ENCODE data around the gene ZMYM1.

Gene ZMYM1

GRCh38 chr1:35151220-35151619, 72.0 kb downstream of the ZMYM1 start:
- no peak overlapping the region for H2BK120ac ChIP-seq (ENCODE audit: low read depth, low read length)
- no peak overlapping the region for H3K4ac ChIP-seq (ENCODE audit: low read depth, low read length)
- H2AK5ac ChIP-seq (ENCODE audit: low read length): no peak overlapping the region
- H3K79me1 ChIP-seq (ENCODE audit: low read length): no peaks in the 10 kb centered on the region
- H3K36me3 ChIP-seq (ENCODE audit: control insufficient read depth, insufficient read depth, low read length): no peaks in the 10 kb centered on the region
- no peaks in the 10 kb centered on the region for H3K27me3 ChIP-seq (ENCODE audit: insufficient read depth, low read length, poor library complexity)
- no peaks in the 10 kb centered on the region for H3K4me1 ChIP-seq (ENCODE audit: control insufficient read depth, low read depth, low read length)
- H2BK5ac ChIP-seq (ENCODE audit: low read length): no peak overlapping the region
- no peak overlapping the region for H2BK15ac ChIP-seq (replicated peaks; ENCODE audit: low read depth)
- H3K4me3 ChIP-seq (ENCODE audit: low read length): no peak overlapping the region
- no CpG with 5 or more reads among the region's 5 CpGs for WGBS (ENCODE audit: extremely low coverage, insufficient coverage, low lambda C conversion rate)
- no peak overlapping the region for H3K4me2 ChIP-seq (ENCODE audit: low read length)
- H3K56ac ChIP-seq (ENCODE audit: low read length): no peak overlapping the region
- no peak overlapping the region for H4K8ac ChIP-seq (ENCODE audit: low read depth, low read length)
- no peak overlapping the region for H3K27ac ChIP-seq (ENCODE audit: low read depth, low read length)
- H4K5ac ChIP-seq (ENCODE audit: low read length): no peak overlapping the region
- DNase-seq: no peak
- H3K23ac ChIP-seq (ENCODE audit: low read length): no peak overlapping the region
- no peak overlapping the region for H3K18ac ChIP-seq (ENCODE audit: low read length)
- no peaks in the 10 kb centered on the region for H3K79me2 ChIP-seq (ENCODE audit: control insufficient read depth, insufficient read depth, low read length)
- no peak overlapping the region for H3K9ac ChIP-seq (ENCODE audit: low read length)

DNA sequence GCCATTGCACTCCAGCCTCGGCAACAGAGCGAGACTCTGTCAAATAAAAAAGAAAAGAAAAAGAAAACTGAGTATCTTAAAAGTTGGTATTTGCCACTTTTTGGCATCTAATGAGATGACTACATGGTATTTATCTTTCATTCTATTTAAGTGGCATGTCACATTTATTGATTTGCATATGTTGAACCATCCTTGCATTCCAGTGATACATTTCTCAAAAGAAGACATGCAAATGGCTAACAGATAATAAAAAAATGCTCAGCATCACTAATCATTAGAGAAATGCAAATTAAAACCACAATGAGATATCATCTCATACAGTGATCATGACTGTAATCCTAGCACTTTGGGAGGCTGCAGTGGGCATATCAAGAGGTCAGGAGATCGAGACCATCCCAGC, 85.7 kb downstream of the ZMYM1 start:
- H3K36me3 ChIP-seq (ENCODE audit: control insufficient read depth, insufficient read depth, low read length): no peaks in the 10 kb centered on the region
- H2BK5ac ChIP-seq (ENCODE audit: low read length): no peak overlapping the region
- no peaks in the 10 kb centered on the region for H3K79me1 ChIP-seq (ENCODE audit: low read length)
- no peak overlapping the region for H3K9ac ChIP-seq (ENCODE audit: low read length)
- H3K79me2 ChIP-seq (ENCODE audit: control insufficient read depth, insufficient read depth, low read length): no peaks in the 10 kb centered on the region
- H3K56ac ChIP-seq (ENCODE audit: low read length): no peak overlapping the region
- no peak overlapping the region for H4K8ac ChIP-seq (ENCODE audit: low read depth, low read length)
- H4K5ac ChIP-seq (ENCODE audit: low read length): no peak overlapping the region
- no peak overlapping the region for H3K4me2 ChIP-seq (ENCODE audit: low read length)
- H3K4me1 ChIP-seq (ENCODE audit: control insufficient read depth, low read depth, low read length): no peaks in the 10 kb centered on the region
- no peak overlapping the region for H3K4me3 ChIP-seq (ENCODE audit: low read length)
- H3K27me3 ChIP-seq (ENCODE audit: insufficient read depth, low read length, poor library complexity): no peaks in the 10 kb centered on the region
- no peak overlapping the region for H2BK15ac ChIP-seq (replicated peaks; ENCODE audit: low read depth)
- no CpG with 5 or more reads among the region's 3 CpGs for WGBS (ENCODE audit: extremely low coverage, insufficient coverage, low lambda C conversion rate)
- H3K27ac ChIP-seq (ENCODE audit: low read depth, low read length): no peak overlapping the region
- H2BK120ac ChIP-seq (ENCODE audit: low read depth, low read length): no peak overlapping the region
- DNase-seq: no peak
- no peak overlapping the region for H3K18ac ChIP-seq (ENCODE audit: low read length)
- H3K4ac ChIP-seq (ENCODE audit: low read depth, low read length): no peak overlapping the region
- H2AK5ac ChIP-seq (ENCODE audit: low read length): no peak overlapping the region
- no peak overlapping the region for H3K23ac ChIP-seq (ENCODE audit: low read length)

Measured in mesendoderm (in vitro differentiated cells).